NCI-H1105 treated with DMSO at 0.1 percent for 48 hours (cell line): ENCODE results near the gene CACNG8.
"Not testable (repeated sequence)": the region's sequence is repeated elsewhere in the genome, so short reads cannot be mapped to it uniquely, and the experiment has no call there.

Source experiments
- DNase-seq: peaks from one replicate; lab custom pipeline; 2025; lab: John Stamatoyannopoulos, UW

Gene CACNG8

GRCh38 chr19:54035215-54036178 lies 72.8 kb downstream of the CACNG8 start:
- DNase-seq: no peak

GRCh38 chr19:54036542-54036941 lies 73.8 kb downstream of the CACNG8 start:
- not testable (repeated sequence) for DNase-seq
